GM10248 (cell line): ENCODE data around the gene STX16.

ENCODE experiments used
- CTCF ChIA-PET: fragments of 300-600 bp; sonication (Branson Sonifier 250); formaldehyde crosslinking; extraction: SDS; loops from one replicate; lab custom pipeline; 2021; ENCODE audit warnings: antibody characterized with exemption; lab: Yijun Ruan, JAX
- POLR2A ChIA-PET: fragments of 350-650 bp; sonication (Branson Sonifier 250); formaldehyde crosslinking; extraction: SDS; loops from one replicate; lab custom pipeline; 2020; ENCODE audit warnings: antibody characterized with exemption; lab: Yijun Ruan, JAX
- DNase-seq: peaks from one replicate; pipeline ENCODE4 v3.0.0; 2012; ENCODE audit errors: extremely low spot score
- CTCF ChIP-seq: IDR thresholded peaks from 2 replicates; pipeline ENCODE4 v1.5.1; 2012; ENCODE audit warnings: mild to moderate bottlenecking, low read depth; ENCODE audit errors: extremely low read depth, missing control alignments, control extremely low read depth

The STX16 gene

DNA sequence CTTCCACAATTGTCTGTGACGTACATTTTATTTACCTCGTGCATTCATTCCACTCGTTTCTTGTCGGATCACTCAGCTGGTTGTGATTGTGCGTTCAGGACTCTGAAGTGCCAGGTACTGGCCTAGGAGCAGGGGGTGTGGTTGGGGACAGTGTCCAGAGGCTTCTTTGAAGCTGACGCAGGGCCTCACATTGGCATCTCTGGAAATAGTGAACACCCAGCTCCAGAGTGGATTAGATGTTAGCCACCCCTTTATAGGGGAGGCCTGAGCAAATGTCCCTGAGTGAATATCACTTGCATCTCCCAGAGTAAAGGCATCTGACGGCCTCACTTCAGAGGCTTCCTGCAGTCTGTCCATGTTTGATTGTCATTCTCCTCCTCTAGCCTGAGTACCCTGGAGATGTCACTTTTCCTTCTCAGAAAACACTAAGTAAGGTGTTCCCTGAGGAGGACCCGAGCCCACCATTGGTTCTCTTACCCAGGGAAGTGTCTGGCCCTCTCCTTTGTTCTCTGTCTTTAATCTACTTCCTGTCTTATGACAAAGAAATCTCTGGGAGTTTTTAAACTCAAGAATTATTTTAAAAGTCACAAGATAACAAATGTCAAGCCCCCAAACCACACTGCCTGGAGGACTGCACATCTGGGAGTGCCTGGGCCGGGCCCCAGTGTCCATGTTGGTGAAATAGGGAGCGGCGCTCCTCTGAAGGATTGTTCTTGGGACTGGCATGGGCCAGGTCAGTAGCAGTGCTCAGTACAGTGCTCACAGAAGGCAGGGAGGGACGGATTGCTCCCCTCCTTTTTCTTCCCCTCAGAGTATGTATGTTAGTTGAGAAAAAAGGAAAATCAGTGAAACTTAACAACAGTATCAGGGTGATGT lies 10.8 kb downstream of the STX16 start:
- DNase-seq: no peak
- CTCF ChIA-PET: interaction anchor here (1.2 to 3.0 kb wide), 2 partner anchors 11 kb away, joined by 3 to 15 read pairs; partner anchors contain the start of gene STX16
- POLR2A ChIA-PET: no interaction called here
- TF ChIP-seq CTCF: no peak

- ChIA-PET POLR2A (no interaction called here), CTCF (interaction anchor here (0.8 to 2.0 kb wide), 5 partner anchors 8 to 17 kb away, joined by 3 to 6 read pairs (median 3); no protein-coding TSS in a partner anchor)
- TF ChIP-seq CTCF: no peak
- no peak for DNase-seq
Measured at GRCh38 chr20:58664331-58664730, 13.2 kb downstream of the STX16 start.

DNA sequence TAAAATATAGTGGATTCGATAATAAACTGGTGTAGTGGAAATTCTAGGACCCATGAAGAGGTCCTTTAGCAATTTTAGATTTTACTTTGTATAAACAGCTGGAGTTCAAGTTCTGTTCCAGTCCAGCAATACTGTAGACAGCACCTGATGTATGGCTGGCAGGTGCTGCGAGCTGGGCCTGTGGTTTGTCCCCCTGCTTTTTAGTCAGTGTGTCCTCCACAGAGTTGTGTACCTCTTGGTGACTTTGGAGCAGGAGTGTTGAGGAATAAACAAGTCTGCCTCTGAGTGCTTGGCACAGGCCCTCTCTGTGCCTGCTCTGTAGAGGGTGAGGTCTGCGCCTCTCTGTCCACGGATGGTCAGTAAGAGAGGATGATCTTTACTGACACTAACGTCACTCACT lies 13.8 kb downstream of the STX16 start:
- ChIA-PET POLR2A (no interaction called here), CTCF (interaction anchor here (0.8 to 2.0 kb wide), 4 partner anchors 8 to 18 kb away, joined by 3 to 6 read pairs (median 4); no protein-coding TSS in a partner anchor)
- no peak for DNase-seq
- TF ChIP-seq CTCF: no peak

DNA sequence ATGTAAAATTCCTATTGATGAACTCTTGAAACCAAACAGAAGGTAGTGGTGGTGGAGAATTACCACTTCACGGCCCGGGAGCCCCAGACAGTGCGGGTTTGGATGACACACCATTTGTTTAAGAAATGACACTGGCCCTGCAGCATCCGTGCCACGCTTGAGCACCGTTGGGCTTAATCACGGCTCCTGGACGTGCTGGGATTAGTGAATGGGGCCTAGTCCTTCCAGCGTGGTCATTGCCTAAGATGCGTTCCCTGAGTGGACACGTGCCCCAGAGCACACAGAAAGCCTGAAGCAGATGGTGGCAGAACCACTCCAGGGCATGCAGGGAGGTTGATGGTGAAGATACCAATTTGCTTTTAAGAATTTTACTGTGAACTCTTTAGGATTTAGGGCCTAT lies 14.5 kb downstream of the STX16 start:
- CTCF ChIA-PET: no interaction called here
- DNase-seq: no peak
- no peak for TF ChIP-seq CTCF
- POLR2A ChIA-PET: no interaction called here

- TF ChIP-seq CTCF: no peak
- no peak for DNase-seq
- ChIA-PET CTCF (interaction anchor here (1.1 to 1.3 kb wide), 2 partner anchors 11 to 15 kb away, joined by 5 to 6 read pairs; partner anchors contain the start of gene STX16), POLR2A (no interaction called here)
Measured at GRCh38 chr20:58666702-58667101, 15.6 kb downstream of the STX16 start.

DNA sequence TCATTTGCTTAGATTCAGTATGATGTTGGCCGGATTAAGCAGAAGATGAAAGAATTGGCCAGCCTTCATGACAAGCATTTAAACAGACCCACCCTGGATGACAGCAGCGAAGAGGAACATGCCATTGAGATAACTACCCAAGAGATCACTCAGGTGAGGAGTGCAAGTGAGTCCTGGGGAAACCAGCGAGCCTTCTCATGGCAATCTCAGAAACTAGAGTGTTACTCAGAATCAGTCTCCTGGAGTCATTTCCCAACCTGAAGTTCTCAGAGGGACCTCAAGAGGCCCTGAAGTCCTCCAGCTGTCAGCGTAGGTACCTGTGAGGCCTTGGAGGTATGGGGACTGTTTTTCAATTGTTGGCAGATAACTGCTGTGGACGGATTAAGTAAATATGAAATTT lies 16.9 kb downstream of the STX16 start:
- ChIA-PET POLR2A (no interaction called here), CTCF (interaction anchor here (1.0 to 1.3 kb wide), 2 partner anchors 12 to 25 kb away, joined by 4 to 5 read pairs; no protein-coding TSS in a partner anchor)
- no peak for TF ChIP-seq CTCF
- DNase-seq: no peak
